Right cardiac atrium (tissue), 5 donors: ENCODE measurements around the gene GJA10. TPM values are rescaled to one million over a fixed set of nuclear protein-coding genes. Genes with fewer than 3 reads are reported as not detected.

Source experiments
- polyA plus RNA-seq: library from polyadenylated mRNA; stranded (reverse); fragments of 200-250 nt; gene quantifications from one replicate; pipeline ENCODE4 v1.2.3, GENCODE V29; 2013
- total RNA-seq, 4 donors: library from RNA; stranded (reverse); fragmentation: NEBNext Ultra II Directional; extraction: Animal tissue kit (Norgen Biotek cat#: 25700); gene quantifications; one replicate each; pipeline ENCODE4 v1.2.1, GENCODE V29; 2021
- donor health status: healthy with polysubstance abuse.
- donor health status: DM: no; HTN: yes; CAD: no.
- donor health status: DM: no; HTN: no; CAD: no.
- donor health status: DM: no; HTN: yes; CAD: no; lungs with severe emphysema.
- donor health status: DM: yes; HTN: yes; CAD: no.

The GJA10 gene
- total and polyA plus RNA-seq, 5 donors = not detected

Other genes starting within 250 kb of the GJA10 start
- gene MDN1, start 74.7 kb upstream of the GJA10 start, total RNA-seq = 10 to 100 TPM; 23.4 to 29.6 (median 24.8) TPM
- gene MDN1, start 74.7 kb upstream of the GJA10 start, polyA plus RNA-seq = 15.4 TPM
- gene CASP8AP2, start 64.6 kb upstream of the GJA10 start, total RNA-seq = 10 to 100 TPM; 11.7 to 16.0 (median 15.1) TPM
- 5.0 TPM for gene CASP8AP2, start 64.6 kb upstream of the GJA10 start, polyA plus RNA-seq